Endothelial cell of umbilical vein (primary cell): Measurements from ENCODE around the gene CRK. TPM values are rescaled to one million over a fixed set of nuclear protein-coding genes. Genes with fewer than 3 reads are reported as not detected.

ENCODE experiments used
- BruUV-seq: library from RNA; stranded (reverse); fragments of 400-500 nt; replicated peaks from 2 replicates; lab custom pipeline; 2021; lab: Mats Ljungman, UMichigan
- CTCF ChIA-PET: fragments of 300-600, 350-600 bp; sonication (Branson Sonifier 250); formaldehyde crosslinking; loops from one replicate; lab custom pipeline; 2021; ENCODE audit warnings: antibody characterized with exemption, inconsistent platforms; lab: Charles Lee
- POLR2A ChIA-PET: fragments of 300-600, 350-600 bp; sonication (Branson Sonifier 250); formaldehyde crosslinking; loops from one replicate; lab custom pipeline; 2021; ENCODE audit warnings: antibody characterized with exemption, inconsistent platforms; lab: Charles Lee
- DNase-seq: peaks from one replicate; pipeline ENCODE4 v3.0.0-alpha.2; 2011; ENCODE audit warnings: low read depth, low spot score
- FAIRE-seq: peaks from 2 replicates; lab custom pipeline; 2011; peaks lifted over from hg19 to GRCh38; lab: Jason Lieb, UNC
- H2AFZ ChIP-seq: 2 replicates; pipeline ENCODE4 v1.6.0; 2012; ENCODE audit warnings: low read depth, low read length, control low read depth, inconsistent platforms
- H3K27ac ChIP-seq: 2 replicates; pipeline ENCODE4 v1.5.1; 2011; ENCODE audit warnings: low read depth, mild to moderate bottlenecking, control low read depth, low read length, moderate library complexity; ENCODE audit not compliant: insufficient read depth
- H3K27me3 ChIP-seq, 2 experiments: 2 replicates each; pipeline versions ENCODE4 v1.6.0 to v1.6.1; 2011; ENCODE audit warnings: low read length in 2 of 2, mixed read lengths in 1 of 2; ENCODE audit not compliant: control insufficient read depth in 2 of 2, insufficient read depth in 2 of 2
- H3K36me3 ChIP-seq, 2 experiments: 2 replicates in 1 of 2; 3 replicates in 1 of 2; pipeline ENCODE4 v1.5.1; 2011; ENCODE audit warnings: low read length in 2 of 2, mild to moderate bottlenecking in 1 of 2, moderate library complexity in 1 of 2; ENCODE audit not compliant: control insufficient read depth in 2 of 2, insufficient read depth in 2 of 2; ENCODE audit errors: extremely low read depth in 1 of 2
- H3K4me1 ChIP-seq: 3 replicates; pipeline ENCODE4 v1.5.1; 2011; ENCODE audit warnings: mild to moderate bottlenecking, low read length; ENCODE audit not compliant: control insufficient read depth, insufficient read depth; ENCODE audit errors: extremely low read depth
- H3K4me2 ChIP-seq: 2 replicates; pipeline ENCODE4 v1.6.1; 2011; ENCODE audit warnings: low read length, control low read depth, mixed read lengths; ENCODE audit not compliant: insufficient read depth
- H3K4me3 ChIP-seq, 3 experiments: fragments of 200-600 bp in 1 of 3; sonication (generic), shearing (Covaris generic) in 1 of 3; replicated peaks in 1 of 3; 2 replicates each; pipeline ENCODE4 v1.5.1; 2011 to 2016; ENCODE audit warnings: control low read depth in 3 of 3, low read length in 3 of 3, mild to moderate bottlenecking in 2 of 3, inconsistent platforms in 1 of 3, low read depth in 1 of 3, moderate library complexity in 1 of 3; ENCODE audit not compliant: insufficient read depth in 1 of 3
- H3K79me2 ChIP-seq: 2 replicates; pipeline ENCODE4 v1.6.0; 2012; ENCODE audit warnings: low read length, inconsistent platforms; ENCODE audit not compliant: control insufficient read depth, insufficient read depth
- H3K9ac ChIP-seq: replicated peaks from 2 replicates; pipeline ENCODE3; 2011; ENCODE audit warnings: low read length, control low read depth; ENCODE audit not compliant: insufficient read depth; ENCODE audit errors: extremely low read depth
- H3K9me1 ChIP-seq: replicated peaks from 3 replicates; pipeline ENCODE4 v1.6.0; 2011; ENCODE audit warnings: mild to moderate bottlenecking, low read length; ENCODE audit not compliant: control insufficient read depth, insufficient read depth; ENCODE audit errors: extremely low read depth
- H3K9me3 ChIP-seq: replicated peaks from 2 replicates; pipeline ENCODE4 v1.5.1; 2012; ENCODE audit warnings: low read length, inconsistent platforms; ENCODE audit not compliant: control insufficient read depth, insufficient read depth
- H4K20me1 ChIP-seq: replicated peaks from 2 replicates; pipeline ENCODE3; 2011; ENCODE audit warnings: mild to moderate bottlenecking, low read length; ENCODE audit not compliant: control insufficient read depth, insufficient read depth; ENCODE audit errors: extremely low read depth
- CTCF ChIP-seq, 2 donors: IDR thresholded peaks; 1 replicate in 1 of 2; 2 replicates in 1 of 2; pipeline ENCODE4 v1.5.1; 2011; ENCODE audit warnings: low read length in 2 of 2, mild to moderate bottlenecking in 2 of 2, moderate library complexity in 2 of 2, control low read depth in 1 of 2, inconsistent platforms in 1 of 2, low read depth in 1 of 2; ENCODE audit not compliant: insufficient read depth in 1 of 2; ENCODE audit errors: extremely low read depth in 1 of 2
- EZH2 ChIP-seq: IDR thresholded peaks from 2 replicates; pipeline ENCODE4 v1.6.1; 2012; ENCODE audit warnings: borderline replicate concordance, low read depth, mild to moderate bottlenecking, moderate library complexity, low read length, inconsistent platforms; ENCODE audit not compliant: severe bottlenecking
- FOS ChIP-seq: IDR thresholded peaks from 2 replicates; pipeline ENCODE4 v1.6.1; 2011; ENCODE audit warnings: mild to moderate bottlenecking, low read length, moderate library complexity, borderline replicate concordance; ENCODE audit not compliant: insufficient read depth
- GATA2 ChIP-seq: IDR thresholded peaks from 2 replicates; pipeline ENCODE4 v1.7.0; 2011; ENCODE audit warnings: low read depth, mild to moderate bottlenecking, moderate library complexity, mixed read lengths, low read length; ENCODE audit not compliant: insufficient read length, insufficient read depth
- JUN ChIP-seq: IDR thresholded peaks from 2 replicates; pipeline ENCODE4 v1.6.1; 2011; ENCODE audit warnings: borderline replicate concordance, low read depth; ENCODE audit not compliant: insufficient read length, insufficient read depth
- MAX ChIP-seq: IDR thresholded peaks from 2 replicates; pipeline ENCODE4 v1.6.1; 2011; ENCODE audit not compliant: insufficient read depth, insufficient read length
- MYC ChIP-seq: IDR thresholded peaks from one replicate; pipeline ENCODE4 v1.6.1; 2011; ENCODE audit warnings: mild to moderate bottlenecking, low read depth, low read length
- POLR2A ChIP-seq: IDR thresholded peaks from 2 replicates; pipeline ENCODE4 v1.6.1; 2012; ENCODE audit warnings: low read depth, mild to moderate bottlenecking, control low read depth, low read length
- POLR2AphosphoS5 ChIP-seq: IDR thresholded peaks from 2 replicates; pipeline ENCODE4 v1.6.1; 2012; ENCODE audit warnings: low read depth, mild to moderate bottlenecking, control low read depth, low read length, moderate library complexity; ENCODE audit not compliant: insufficient read depth
- dilution Hi-C: fragments of 300-500 bp; cut with MboI; formaldehyde crosslinking; loops from one replicate; pipeline ENCODE4 v1.15.0; 2019; ENCODE audit warnings: low sequenced_read_pairs; ENCODE audit not compliant: extremely low pct_ligation_motif_present
- intact Hi-C: fragments of 100-400 bp; cut with micrococcal nuclease; formaldehyde crosslinking; loops from one replicate; pipeline ENCODE4 v1.10.0; 2022
- polyA plus RNA-seq, 4 experiments: library from polyadenylated mRNA; depleted of rRNA in 3 of 4; stranded (reverse) in 3 of 4; unstranded in 1 of 4; fragments of >200 nt; gene quantifications; 2 replicates each; pipeline versions ENCODE4 v1.2.1 to v1.2.3, GENCODE V29; 2011 to 2012; ENCODE audit warnings: missing spikeins in 1 of 4
- total RNA-seq: library from RNA; stranded (reverse); gene quantifications from 2 replicates; pipeline ENCODE4 v1.2.3, GENCODE V29; 2021

The CRK gene
- total and polyA plus RNA-seq, 2 donors (not counting 3 experiments of a cell fraction or from before 2014, with no cell fraction given), result 52.8 to 67.2 TPM

- dilution Hi-C loops, result no loop called here
Measured at GRCh38 chr17:1379930-1380313, 76.1 kb downstream of the CRK start.

More at GRCh38 chr17:1379930-1380313, 76.1 kb downstream of the CRK start:
- no peak overlapping the region for H3K9ac ChIP-seq
- H3K4me2 ChIP-seq, result no peak overlapping the region
- peaks cover 12% of the 10 kb centered on the region for H3K4me1 ChIP-seq
- H4K20me1 ChIP-seq, result peaks cover 32% of the 10 kb centered on the region
- no peak overlapping the region for H3K27ac ChIP-seq
- intact Hi-C loops, result no loop called here
- ChIA-PET POLR2A (interaction anchor here (0.8 kb wide), 1 partner anchor 10 kb away, joined by 3 read pairs; no protein-coding TSS in a partner anchor), CTCF (interaction anchor here (0.9 to 6.6 kb wide), 6 partner anchors 12 to 47 kb away, joined by 4 to 106 read pairs (median 5); no protein-coding TSS in a partner anchor)
- DNase-seq, result no peak
- H3K36me3 ChIP-seq, result peaks cover 4% of the 10 kb centered on the region in 2 experiments
- no peak for FAIRE-seq
- no TSS peak for BruUV-seq
- TF ChIP-seq MAX (no peak), GATA2 (no peak), CTCF (IDR thresholded peaks at IDR 0.05; ENCODE audit: extremely low read depth in 1 of 2, insufficient read depth in 1 of 2, low read depth in 1 of 2, low read length in 2 of 2) (no peak), MYC (no peak), POLR2AphosphoS5 (no peak), FOS (no peak), POLR2A (no peak), EZH2 (no peak), JUN (no peak)
- no peaks in the 10 kb centered on the region for H3K27me3 ChIP-seq
- peaks cover 98% of the 10 kb centered on the region for H3K79me2 ChIP-seq
- H2AFZ ChIP-seq, result no peak overlapping the region
- no peaks in the 10 kb centered on the region for H3K9me1 ChIP-seq
- no peak overlapping the region for H3K4me3 ChIP-seq
- H3K9me3 ChIP-seq, result no peaks in the 10 kb centered on the region
